GM19025 (cell line): ENCODE data around the gene DPEP2NB.
A peak's percentile ranks its signal among the peaks of the same experiment; 100 is the strongest.
"Not testable (repeated sequence)": the region's sequence is repeated elsewhere in the genome, so short reads cannot be mapped to it uniquely, and the experiment has no call there.

Experiments used
- ATAC-seq: cut with Tn5 transposase; IDR thresholded peaks from one replicate; pipeline ENCODE4 v1.9.1; 2021; ENCODE audit warnings: mild to moderate bottlenecking, low read depth, moderate library complexity; ENCODE audit not compliant: unreplicated experiment

The DPEP2NB gene

GRCh38 chr16:68019167-68019680 lies 3.5 kb upstream of the DPEP2NB start:
- no peak for ATAC-seq

GRCh38 chr16:68013440-68013839 lies 2.3 kb downstream of the DPEP2NB start:
- no peak for ATAC-seq

GRCh38 chr16:68009872-68010271 lies 5.8 kb downstream of the DPEP2NB start:
- not testable (repeated sequence) for ATAC-seq

- no peak for ATAC-seq
Measured at GRCh38 chr16:68009157-68009735, 6.5 kb downstream of the DPEP2NB start.

- no peak for ATAC-seq
Measured at GRCh38 chr16:68005786-68006286, 9.9 kb downstream of the DPEP2NB start.

GRCh38 chr16:68005211-68005610 lies 10.5 kb downstream of the DPEP2NB start:
- no peak for ATAC-seq

- ATAC-seq: no peak
Measured at GRCh38 chr16:68003031-68003430, 12.7 kb downstream of the DPEP2NB start.

- ATAC-seq: no peak
Measured at GRCh38 chr16:68000450-68000849, 15.3 kb downstream of the DPEP2NB start.

GRCh38 chr16:67999985-68000384 lies 15.7 kb downstream of the DPEP2NB start:
- ATAC-seq: no peak

- not testable (repeated sequence) for ATAC-seq
Measured at GRCh38 chr16:67998779-67999688, 16.7 kb downstream of the DPEP2NB start, which contains the start of gene DPEP2. Gene DPEP2, minus strand, starts transcription at chr16:67999484. Its CDS starts 6,272 bp downstream, at chr16:67993212.

- ATAC-seq: not testable (repeated sequence)
Measured at GRCh38 chr16:67998231-67998778, 17.4 kb downstream of the DPEP2NB start.

GRCh38 chr16:67996666-67997065 lies 19.0 kb downstream of the DPEP2NB start:
- ATAC-seq: no peak

GRCh38 chr16:67995423-67995822 lies 20.3 kb downstream of the DPEP2NB start:
- no peak for ATAC-seq

- not testable (repeated sequence) for ATAC-seq
Measured at GRCh38 chr16:67994040-67994408, 21.7 kb downstream of the DPEP2NB start.

- peak; percentile 61 for ATAC-seq
Measured at GRCh38 chr16:67993207-67994039, 22.3 kb downstream of the DPEP2NB start.

- no peak for ATAC-seq
Measured at GRCh38 chr16:67992661-67993206, 23.0 kb downstream of the DPEP2NB start.

- no peak for ATAC-seq
Measured at GRCh38 chr16:67990018-67990386, 25.7 kb downstream of the DPEP2NB start.

GRCh38 chr16:67989322-67990017 lies 26.2 kb downstream of the DPEP2NB start:
- no peak for ATAC-seq

GRCh38 chr16:67988675-67989074 lies 27.0 kb downstream of the DPEP2NB start:
- ATAC-seq: no peak
